Right hindlimb (tissue), 1 donor: Measurements from ENCODE around the gene RGS3.
"Not testable (repeated sequence)": the region's sequence is repeated elsewhere in the genome, so short reads cannot be mapped to it uniquely, and the experiment has no call there.

Experiments
- DNase-seq: peaks from one replicate; pipeline ENCODE4 v3.0.0-alpha.2; 2018

The RGS3 gene

DNA sequence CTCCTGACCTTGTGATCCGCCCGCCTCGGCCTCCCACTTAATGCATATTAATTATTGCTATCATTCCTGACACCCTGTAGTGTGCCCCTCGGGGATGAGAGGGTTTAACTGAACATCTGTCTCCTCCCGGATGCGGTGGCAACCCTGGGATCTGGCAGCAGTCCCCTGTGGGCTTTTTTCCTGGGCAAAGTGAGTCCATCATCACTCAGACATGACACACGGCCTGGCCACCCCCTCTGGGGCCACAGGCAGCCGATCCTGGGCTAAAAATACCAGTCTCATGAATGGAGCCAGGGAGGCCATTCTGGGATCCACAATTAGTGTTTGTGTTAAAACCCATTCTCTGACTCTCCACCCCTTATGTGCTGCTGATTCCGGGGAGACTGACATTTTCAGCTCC, 161.2 kb downstream of the RGS3 start:
- DNase-seq, result peak; percentile 61

- peak; percentile 11 for DNase-seq
These were observed 162.0 kb downstream of the RGS3 start for GRCh38 chr9:113625486-113625885.

GRCh38 chr9:113626735-113627495, 163.4 kb downstream of the RGS3 start:
- DNase-seq, result peak; percentile 92

- no peak for DNase-seq
These were observed 165.1 kb downstream of the RGS3 start for GRCh38 chr9:113628621-113629020.

- peak; percentile 69 for DNase-seq
These were observed 167.0 kb downstream of the RGS3 start for GRCh38 chr9:113630386-113631136.

DNA sequence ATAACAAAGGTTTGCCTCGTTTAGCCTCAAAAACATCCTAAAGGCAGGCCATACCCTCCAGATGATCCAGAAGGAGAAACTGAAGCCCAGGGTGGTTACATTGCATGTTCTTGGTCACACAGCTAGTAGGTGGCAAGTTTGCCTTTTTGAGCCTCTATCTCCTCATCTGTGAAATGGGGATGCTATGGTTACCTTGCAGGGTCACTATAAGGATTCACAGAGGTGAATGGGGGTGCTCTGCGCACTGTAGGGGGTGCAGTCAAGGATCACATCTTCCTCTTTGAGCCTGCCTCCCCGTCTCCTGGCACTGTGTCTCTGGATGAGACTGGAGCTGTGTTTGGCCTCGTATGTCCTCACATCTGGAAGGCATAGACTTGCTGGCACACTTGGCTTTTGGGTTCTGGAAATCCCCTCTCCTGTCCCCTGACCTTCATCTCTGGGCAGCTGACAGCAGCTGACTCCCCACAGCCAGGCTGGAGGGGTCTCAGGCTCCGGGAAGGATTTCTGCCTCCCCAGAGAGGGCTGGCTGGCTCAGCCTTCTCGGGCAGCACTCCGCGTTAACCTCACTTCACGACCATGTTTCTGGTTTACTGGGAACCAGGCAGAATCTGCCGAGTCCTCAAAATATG, 167.7 kb downstream of the RGS3 start:
- peak; percentile 81 for DNase-seq

GRCh38 chr9:113631871-113632665, 168.5 kb downstream of the RGS3 start:
- DNase-seq, result no peak

DNA sequence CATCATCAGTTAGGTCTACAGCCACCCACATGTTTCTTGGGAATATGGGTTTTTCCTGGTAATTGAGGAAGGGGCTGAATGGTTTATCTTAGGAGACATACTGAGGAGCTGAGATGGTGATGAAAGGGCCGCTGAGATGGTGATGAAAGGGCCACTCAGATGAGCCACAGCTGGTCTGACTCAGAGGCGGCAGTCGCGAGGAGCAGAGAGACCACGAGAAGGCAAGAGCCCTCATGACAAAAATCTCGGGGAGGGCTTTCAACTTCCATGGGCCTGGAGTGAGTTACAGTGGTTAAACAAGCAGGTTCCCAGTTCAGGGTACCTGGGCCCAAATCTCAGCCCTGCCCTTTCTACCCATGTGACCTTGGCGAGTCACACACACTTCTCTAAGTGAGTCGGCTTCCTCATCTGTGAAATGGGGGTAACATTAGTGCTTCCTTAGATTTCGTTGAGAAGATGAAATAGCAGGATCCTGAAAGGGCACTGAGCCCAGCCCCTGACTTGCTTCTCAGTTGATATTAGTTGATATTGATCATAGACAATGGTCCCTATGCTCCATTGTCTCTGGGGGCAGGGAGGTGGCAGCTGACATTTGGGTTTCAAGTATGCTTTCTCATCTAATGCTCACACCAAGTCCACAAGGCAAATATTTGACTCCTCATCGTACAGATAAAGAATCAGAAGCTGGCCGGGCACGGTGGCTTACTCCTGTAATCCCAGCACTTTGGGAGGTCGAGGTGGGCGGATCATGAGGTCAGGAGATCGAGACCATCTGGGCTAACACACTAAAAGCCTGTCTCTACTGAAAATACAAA, 169.5 kb downstream of the RGS3 start:
- DNase-seq, result peak; percentile 30

DNA sequence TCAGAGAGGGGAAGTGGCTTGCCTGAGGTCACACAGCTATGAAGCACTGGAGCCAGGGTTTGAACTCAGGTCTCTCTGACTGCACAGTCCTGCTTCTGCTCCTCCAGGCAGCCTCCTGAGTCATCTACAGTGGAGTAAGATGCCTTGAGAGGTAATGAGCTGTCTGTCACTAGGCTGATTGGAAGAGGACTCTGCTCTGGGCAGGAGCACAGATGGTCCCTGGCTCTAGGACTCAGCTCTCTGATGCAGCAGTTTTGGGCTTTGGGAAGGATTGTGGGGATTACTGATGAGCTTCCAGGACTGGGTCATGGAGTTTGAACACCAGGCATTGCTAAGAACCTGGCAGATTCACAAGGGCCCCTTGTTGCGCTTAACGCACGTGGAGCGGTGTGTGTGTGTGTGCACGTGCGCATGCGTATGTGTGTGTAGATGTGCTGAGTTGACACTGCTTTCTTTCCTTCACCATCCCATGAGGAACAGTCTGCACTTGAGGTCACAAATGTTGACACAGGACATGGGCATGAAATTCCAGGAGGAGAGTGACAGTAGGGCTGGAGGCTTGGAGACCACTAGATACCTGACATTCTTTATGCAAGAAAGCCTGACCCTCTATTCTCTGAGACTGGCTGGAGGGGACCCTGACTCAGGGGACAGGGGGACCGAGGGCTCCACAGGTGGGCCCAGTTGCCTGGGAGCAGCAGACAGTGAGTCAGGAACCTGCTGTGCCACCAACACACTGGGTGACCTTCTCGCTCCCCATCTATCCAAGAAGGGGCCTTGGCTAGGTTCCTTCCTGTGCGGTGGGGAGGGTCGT, 170.5 kb downstream of the RGS3 start:
- DNase-seq, result peak; percentile 39

DNA sequence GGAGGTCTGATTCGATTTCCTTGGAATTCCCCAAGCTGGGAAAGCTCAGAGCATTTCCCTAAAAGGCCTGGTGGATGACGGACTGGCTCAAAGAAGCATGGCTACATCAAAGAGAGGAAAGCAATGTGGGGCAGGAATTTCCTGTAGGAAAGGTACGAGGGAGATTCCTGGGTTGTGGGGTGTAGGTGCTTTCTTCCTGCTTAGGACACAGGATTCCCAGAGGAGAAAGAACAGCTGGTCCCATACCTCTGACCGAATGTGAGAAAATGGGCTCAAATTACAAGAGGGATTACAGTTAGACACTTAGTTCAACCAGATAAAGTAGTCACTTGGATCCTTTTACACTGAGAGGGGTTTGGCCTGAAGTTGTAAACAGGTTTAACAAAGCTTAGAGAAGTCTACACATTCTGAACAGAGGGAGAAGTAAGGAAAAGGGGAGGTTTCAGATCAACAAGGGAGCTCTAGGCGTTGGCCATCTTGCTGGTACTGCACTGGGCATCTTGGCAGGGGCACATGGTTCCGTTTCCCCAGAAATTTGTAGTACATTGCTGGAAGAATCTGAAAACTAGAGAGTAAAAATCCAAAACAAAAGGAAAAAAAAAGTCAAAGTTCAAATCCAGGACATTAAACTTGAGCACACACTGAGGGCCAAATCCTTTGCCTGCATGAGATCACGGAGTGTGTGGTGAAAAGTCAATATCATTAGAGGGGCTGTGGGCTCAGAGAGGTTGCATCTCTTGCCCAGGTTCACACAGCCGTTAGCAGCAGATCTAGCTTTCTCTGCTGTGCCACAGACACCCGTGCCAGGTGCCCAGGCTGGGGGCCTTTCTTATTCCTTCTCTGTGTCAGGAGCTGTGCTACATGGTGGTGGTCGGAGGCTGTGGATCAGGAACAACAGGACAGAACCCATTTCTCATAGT, 171.3 kb downstream of the RGS3 start:
- DNase-seq, result peak; percentile 18

DNA sequence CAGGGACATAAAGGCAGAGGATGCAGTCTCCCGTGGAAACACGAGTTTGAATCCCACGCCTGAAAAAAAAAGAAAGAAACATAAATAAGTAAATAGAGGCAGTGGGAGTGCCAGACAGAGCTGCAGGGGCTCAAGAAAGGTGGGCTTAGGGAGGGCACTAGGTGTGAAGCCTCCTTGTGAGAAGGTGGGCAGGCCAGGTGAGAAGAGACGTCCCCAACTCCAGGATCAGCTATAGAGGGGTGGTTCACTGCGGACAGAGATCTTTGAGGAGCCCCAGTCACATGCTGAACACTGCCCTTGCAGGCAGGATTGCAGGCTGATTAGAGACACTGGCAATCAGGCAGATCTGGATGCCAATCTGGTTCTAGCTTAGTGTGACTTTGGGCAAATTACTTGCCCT, 172.1 kb downstream of the RGS3 start:
- DNase-seq, result peak; percentile 15

DNA sequence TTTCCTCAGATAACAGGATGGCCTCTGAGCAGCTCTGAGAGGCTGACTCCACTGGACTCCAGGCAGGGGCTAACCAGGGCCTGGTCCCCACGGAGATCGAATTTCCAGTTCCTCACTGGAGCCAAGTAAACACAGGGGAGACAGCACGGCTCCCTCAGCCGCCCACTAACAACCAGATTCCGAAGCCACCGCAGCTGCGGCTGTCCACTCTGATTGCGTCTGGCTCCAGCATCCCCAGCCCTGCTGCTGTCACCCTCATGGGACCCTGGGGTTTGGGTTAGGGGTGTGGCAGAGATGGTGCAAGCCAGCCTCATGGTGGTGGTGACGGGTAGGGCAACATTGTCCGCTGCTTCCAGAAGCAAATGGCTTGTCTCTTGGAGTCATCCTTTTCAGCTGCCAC, 172.6 kb downstream of the RGS3 start:
- DNase-seq, result peak; percentile 81

- no peak for DNase-seq
These were observed 173.2 kb downstream of the RGS3 start for GRCh38 chr9:113636693-113637092.

GRCh38 chr9:113638490-113638889, 175.0 kb downstream of the RGS3 start:
- no peak for DNase-seq

GRCh38 chr9:113638897-113639296, 175.4 kb downstream of the RGS3 start:
- peak; percentile 8 for DNase-seq

DNA sequence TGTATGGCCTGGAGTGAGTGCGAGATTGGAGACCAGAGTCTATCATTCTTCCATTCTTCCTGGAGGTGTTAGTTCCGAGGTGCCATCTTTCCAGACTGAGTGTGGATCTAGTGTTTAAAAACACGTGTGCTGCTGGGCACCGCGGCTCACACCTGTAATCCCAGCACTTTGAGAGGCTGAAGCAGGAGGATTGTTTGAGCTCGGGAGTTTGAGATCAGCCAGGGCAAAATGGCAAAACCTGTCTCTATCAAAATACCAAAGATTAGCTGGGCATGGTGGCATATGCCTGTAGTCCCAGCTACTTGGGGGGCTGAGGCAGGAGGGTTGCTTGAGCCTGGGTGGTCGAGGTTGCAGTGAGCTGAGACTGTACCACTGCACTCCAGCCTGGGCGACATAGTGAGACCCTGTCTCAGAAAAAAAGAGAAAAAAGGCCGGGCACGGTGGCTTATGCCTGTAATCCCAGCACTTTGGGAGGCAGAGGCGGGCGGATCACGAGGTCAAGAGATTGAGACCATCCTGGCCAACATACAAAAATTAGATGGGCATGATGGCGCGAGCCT, 176.0 kb downstream of the RGS3 start:
- not testable (repeated sequence) for DNase-seq

DNA sequence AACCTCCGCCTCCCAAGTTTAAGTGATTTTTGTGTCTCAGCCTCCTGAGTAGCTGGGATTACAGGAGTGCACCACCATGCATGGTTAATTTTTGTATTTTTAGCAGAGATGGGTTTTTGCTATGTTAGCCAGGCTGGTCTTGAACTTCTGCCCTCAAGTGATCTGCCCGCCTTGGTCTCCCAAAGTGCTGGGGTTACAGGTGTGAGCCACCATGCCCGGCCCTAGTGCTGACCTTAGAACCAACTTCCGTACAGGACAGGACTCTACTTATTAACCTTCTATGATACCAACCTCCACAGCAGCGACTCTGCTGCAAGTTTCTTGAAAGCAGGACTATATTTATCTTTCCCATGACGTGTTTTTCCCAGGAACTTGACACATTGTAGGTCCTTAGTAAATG, 176.9 kb downstream of the RGS3 start:
- peak; percentile 7 for DNase-seq

GRCh38 chr9:113641100-113641885, 177.8 kb downstream of the RGS3 start:
- DNase-seq, result peak; percentile 6

DNA sequence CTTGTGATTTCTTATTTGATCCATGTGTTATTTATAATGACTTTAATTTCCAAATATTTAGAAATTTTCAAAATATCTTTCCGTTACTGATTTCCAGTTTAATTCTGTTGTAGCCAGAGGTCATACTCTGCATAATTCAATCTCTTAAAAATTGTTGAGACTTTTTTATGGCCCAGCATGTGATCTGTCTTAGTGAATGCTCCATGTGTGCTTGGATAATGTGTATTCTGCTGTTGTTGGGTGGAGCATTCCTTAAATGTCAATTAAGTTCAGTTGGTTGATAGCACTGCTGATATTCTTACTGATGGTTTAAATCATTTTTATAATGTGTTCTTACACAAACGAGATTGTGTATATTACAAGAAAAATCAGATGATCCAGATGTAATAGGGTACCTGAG, 180.8 kb downstream of the RGS3 start:
- DNase-seq, result no peak
